HG03139 (cell line): Measurements from ENCODE around the gene LAMC3.
"Not testable (repeated sequence)": the region's sequence is repeated elsewhere in the genome, so short reads cannot be mapped to it uniquely, and the experiment has no call there.

Experiments
- ATAC-seq: cut with Tn5 transposase; IDR thresholded peaks from one replicate; pipeline ENCODE4 v1.9.1; 2021; ENCODE audit not compliant: unreplicated experiment

Gene LAMC3

DNA sequence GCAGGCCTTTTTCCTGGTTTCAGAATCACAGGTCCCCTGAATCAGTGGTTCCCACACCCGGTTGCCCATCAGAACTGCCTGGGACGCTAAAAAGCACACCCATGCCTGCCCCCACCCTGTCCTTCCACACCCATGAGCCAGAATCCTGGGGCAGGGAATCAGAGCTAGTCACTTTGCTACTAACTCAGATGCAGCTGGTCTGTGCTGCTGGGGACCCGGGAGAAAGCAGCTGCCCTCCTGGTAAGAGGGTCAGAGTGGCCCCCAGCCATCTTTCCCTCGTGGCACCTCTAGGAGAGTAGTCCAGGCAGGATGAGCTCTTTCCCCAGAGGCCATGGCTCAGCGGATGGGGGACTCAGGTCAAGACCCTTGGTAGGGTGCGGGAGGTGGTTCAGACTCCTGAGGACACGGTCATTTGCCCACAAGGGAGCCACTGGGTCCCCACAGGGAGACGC, 105.1 kb downstream of the LAMC3 start:
- no peak for ATAC-seq

DNA sequence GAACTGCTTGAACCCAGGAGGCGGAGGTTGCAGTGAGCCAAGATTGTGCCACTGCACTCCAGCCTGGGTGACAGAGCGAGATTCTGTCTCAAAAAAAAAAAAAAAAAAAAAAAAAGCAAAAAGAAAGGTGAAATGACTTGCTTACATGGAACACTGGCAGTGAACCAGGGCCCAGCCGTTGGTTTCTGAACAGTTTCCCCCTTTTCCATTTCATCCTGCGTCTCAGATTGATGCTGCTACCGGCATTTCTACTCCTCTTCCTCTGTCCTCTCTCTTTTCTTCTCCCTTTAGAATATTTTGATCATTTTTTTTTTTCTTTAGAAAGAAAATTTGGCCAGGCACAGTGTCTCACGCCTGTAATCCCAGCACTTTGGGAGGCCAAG, 106.4 kb downstream of the LAMC3 start:
- ATAC-seq: not testable (repeated sequence)

DNA sequence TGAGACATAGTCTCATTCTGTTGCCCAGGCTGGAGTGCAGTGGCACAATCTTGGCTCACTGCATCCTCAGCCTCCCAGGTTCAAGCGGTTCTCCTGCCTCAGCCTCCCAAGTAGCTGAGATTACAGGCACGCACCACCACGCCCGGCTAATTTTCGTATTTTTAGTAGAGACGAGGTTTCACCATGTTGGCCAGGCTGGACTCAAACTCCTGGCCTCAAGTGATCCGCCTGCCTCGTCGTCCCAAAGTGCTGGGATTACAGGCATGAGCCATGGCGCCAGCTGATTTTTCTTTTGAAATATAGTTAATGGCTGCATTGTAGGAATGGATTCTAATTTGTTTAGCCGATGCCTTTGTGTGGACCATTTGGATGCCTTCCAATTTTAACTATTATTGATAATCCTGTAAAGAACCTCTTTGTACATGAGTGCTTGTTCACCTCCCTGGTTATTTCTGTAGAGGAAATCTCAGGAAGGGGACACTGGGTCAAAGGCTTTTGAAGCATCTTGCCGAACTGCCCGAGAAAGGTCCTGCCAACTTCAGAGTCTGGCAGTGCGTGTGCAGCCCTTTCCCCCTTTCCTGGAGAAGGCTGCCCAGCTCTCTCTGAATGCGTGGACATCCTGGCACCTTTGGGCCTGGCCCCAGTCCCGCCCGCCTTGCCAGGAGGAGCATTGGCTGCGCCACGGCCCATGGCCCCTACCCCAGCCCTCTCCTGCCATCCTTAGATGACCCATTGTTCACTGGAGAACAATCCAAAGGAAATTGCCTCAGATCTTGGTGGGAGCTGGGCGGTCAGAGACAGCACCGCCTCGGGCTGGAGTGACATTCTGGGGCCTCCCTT, 107.5 kb downstream of the LAMC3 start:
- no peak for ATAC-seq

DNA sequence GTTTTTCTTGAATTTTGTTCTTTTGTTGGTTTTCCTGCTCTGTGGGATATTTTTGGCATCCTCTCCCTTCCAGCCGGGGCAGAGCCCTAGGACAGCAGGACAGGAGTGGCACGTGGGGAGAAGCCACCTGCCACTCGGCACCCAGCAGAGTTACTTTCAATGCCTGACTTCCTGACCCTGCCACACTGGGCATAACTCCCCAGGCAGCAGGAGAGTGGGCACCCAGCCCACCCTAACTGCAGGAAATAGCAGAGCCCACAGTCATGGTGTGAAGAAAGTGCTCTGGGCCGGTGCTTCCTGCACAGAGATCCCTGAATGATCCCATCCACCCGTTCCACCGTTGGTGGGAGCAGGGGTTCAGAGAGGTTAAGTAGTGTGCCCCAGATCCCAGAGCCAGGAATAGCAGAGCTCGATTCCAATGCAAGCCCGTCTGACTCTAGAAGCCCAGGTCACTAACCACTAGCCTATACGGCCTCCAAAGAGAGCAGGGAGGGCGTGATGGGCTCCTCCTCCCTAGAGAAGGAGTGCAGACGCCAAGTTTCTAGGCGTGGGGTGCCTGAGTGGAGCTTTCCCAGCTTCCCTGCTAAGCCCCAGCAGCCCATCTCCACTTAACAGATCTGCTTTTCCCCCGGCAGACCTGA, 108.3 kb downstream of the LAMC3 start:
- no peak for ATAC-seq

DNA sequence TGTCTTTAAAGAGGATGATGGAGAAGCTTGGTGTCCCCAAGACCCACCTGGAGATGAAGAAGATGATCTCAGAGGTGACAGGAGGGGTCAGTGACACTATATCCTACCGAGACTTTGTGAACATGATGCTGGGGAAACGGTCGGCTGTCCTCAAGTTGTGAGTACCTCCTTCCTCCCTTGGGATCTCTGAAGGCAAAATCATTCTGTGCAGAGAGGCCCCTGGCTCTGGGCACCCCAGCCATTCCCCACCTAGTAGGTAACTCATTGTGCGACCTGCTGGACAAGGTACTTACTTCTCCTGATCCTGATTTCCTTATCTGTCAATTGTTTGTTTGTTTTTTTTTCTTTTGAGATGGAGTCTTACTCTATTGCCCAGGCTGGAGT, 108.8 kb downstream of the LAMC3 start:
- ATAC-seq: no peak

GRCh38 chr9:131119600-131119999, 110.6 kb downstream of the LAMC3 start:
- no peak for ATAC-seq

- no peak for ATAC-seq
Observed at GRCh38 chr9:131120620-131121228, 111.8 kb downstream of the LAMC3 start.

DNA sequence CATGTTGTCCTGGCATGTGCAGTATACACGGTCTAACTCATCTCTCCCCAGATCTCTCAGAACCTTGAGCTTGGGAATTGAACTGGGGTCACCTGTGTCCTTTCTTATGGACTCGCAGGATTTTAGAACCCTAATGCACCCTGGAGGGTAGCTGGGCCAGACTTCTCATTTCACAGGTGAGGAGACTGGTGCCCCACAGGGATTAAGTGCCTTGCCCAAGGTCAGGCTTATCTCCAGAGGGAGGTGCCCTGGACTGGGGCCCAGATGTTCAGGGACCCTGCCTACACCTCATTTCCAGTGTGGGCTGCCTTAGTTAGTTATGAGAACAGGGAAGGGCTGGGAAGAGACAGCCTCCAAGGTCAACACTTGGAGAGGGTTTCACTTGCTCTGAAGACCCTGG, 112.4 kb downstream of the LAMC3 start:
- no peak for ATAC-seq

DNA sequence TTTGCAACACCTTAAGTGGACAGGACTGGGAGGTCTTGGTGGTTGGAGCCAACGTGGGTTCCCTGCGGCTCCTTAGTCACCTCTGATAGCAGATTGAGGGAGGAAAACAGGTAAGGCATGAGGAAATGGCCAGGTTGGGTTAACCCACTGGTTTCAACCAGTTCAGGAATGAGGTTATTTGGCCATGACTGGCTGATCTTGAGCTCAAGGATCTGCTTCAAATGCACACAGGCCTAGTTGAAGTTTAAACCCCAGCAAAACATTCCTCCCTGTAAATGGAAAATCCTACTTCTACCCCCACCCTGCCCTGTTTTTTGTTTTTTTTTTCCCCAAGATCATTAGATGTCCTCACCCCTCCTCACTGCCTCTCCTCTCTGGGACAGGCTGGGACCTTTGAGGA, 113.2 kb downstream of the LAMC3 start:
- ATAC-seq: no peak

DNA sequence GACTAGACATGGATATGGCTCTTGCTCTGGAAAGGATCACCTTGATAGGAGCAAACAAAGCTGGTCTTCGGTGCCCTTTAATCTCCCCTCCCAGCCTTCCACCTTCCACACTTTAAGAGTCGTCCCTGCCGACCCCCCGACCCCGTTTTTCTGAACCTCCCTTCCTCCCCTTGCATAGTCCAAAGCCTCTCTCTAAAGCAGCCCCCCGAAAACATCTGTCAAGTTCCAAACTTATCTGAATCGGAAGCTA, 116.0 kb downstream of the LAMC3 start:
- no peak for ATAC-seq

DNA sequence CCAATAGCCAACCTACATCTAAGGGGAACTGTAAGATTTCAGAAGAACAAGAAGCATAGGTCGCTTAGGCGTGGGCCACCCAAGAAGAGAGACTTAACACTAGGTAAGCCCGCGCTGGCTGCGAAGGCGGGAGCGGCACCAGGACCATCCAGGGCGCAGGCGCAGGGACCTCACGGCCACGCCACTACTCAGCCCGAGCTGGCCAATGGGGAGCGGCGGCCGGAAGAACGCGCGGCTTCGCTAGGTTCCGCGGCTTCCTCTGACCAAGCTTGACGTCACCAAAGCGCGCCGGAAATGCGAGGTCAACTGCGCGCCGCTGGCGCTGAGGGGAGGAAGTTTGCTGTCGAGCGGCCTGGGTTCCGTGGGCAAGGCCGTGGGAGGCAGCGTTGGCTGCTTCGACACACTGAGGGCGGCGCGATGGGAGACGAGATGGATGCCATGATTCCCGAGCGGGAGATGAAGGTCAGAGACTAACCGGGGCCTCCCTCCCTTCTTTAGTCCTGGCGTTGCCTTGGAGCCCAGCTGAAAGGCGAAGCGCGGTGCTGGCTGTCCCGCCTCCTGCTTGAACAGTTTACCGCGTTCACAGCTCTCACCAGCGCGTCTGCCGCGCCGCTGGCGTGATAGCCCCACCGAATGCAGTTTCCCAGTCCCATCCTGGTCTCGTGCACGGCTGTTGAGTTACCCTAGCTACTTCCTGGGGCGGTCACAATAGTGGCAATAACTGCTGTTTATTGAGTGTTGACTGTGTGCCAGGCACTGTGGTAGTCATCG, 116.5 kb downstream of the LAMC3 start, which contains the start of gene NUP214:
NUP214 (plus strand) TSS at position 299 of the 771 bp plus-strand sequence; CDS start at position 418, 119 bp downstream.
- peak; percentile 92 for ATAC-seq

DNA sequence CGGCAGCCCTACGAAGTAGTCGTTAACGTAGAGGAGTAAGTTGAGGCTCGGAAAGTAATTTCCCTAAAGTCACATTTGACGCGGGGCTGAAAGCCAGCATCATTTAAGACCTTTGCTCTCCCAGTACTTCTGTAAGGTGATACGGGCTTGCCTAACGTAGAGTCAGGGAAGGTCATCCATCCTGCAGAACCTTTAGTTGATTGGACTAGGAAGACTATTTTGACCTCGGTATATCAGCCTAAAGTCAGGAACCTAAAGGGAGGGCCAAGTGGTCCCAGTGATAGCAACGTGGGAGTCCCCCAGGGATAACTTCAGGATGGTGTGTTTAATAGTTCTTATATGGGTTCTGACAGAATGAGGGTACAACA, 117.1 kb downstream of the LAMC3 start:
- ATAC-seq: no peak

DNA sequence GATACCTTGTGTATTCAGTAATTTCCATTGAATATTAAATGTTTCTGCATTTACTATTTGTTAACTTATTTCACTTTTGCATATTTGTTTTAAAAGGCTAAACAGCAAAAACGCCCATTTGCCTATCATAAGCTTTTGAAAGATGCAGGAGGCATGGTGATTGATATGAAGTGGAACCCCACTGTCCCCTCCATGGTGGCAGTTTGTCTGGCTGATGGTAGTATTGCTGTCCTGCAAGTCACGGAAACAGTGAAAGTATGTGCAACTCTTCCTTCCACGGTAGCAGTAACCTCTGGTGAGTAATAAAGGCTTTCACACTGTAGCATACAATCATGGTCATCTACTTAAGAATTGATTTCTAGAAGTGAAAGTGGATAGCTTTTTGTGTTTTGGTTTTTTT, 120.2 kb downstream of the LAMC3 start:
- ATAC-seq: no peak

DNA sequence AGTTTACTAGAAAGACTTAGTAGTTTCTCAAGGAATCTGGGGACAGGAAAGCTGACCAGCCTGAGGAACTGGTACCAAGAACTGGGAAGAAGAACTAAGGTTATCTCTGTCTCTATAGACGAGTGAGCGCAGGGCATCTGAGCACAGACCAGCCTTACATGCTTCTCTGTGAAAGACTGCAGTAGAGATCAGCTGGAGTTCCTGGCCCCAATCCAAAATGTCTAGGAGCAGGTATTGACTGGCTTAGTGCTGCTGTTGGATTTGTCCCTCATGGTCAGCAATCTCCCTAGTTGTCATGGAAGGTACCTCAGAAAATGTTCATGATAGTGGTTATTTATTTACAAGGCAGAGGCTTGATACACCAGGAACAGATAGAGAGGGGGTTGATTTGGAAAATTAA, 129.7 kb downstream of the LAMC3 start:
- no peak for ATAC-seq

DNA sequence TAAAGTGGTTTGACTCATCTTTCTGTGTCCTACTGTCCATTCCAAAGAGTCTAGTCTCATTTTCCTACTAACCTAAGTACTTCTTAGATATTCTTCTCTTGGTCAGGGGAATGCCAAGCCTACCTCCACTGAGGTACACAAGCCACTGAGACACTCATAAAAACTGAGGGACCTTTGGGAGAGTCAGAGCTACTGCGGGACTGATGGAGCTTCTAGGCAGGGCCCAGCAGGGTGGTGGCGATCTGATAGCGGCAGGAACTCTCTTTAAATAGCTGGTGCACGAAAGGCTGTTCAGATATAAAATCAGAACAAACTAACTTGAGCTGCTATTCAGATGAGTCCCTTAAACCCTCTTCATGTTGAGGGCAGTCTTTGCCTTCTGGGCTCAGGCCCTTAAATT, 131.1 kb downstream of the LAMC3 start:
- ATAC-seq: no peak

GRCh38 chr9:131140550-131140949, 131.6 kb downstream of the LAMC3 start:
- ATAC-seq: no peak

- no peak for ATAC-seq
Observed at GRCh38 chr9:131142160-131142559, 133.2 kb downstream of the LAMC3 start.
